ENCODE data around the gene FHOD1. TPM values are rescaled to one million over a fixed set of nuclear protein-coding genes. Genes with fewer than 3 reads are reported as not detected.

FHOD1 gene
- total and polyA plus RNA-seq, 9 of the 15 experiments (the other 6 are each of a cell fraction or from before 2014, with no cell fraction given): 18.7 to 126 (median 32.3) TPM

GRCh38 chr16:67190448-67191399 lies 56.6 kb downstream of the FHOD1 start (continued):
- TF ChIP-seq NRF1 (conservative IDR thresholded peaks at IDR 0.05 in 1 of 2, IDR thresholded peaks at IDR 0.05 in 1 of 2) (peak in 1 of 2 experiments; percentile 28; a peak in 1 of 4 replicates), TSHZ1 (CRISPR knock-in tag; IDR thresholded peaks at IDR 0.05) (no peak), MAFG (tag; conservative IDR thresholded peaks at IDR 0.05) (no peak), SREBF2 (CRISPR knock-in tag; IDR thresholded peaks at IDR 0.05) (no peak), KAT7 (CRISPR knock-in tag; IDR thresholded peaks at IDR 0.05; ENCODE audit: borderline replicate concordance) (no peak), RERE (CRISPR knock-in tag; IDR thresholded peaks at IDR 0.05; ENCODE audit: borderline replicate concordance) (no peak), MYNN (IDR thresholded peaks at IDR 0.05) (no peak), MYNN (CRISPR knock-in tag; IDR thresholded peaks at IDR 0.05) (no peak), FOXM1 (IDR thresholded peaks at IDR 0.05; ENCODE audit: low read depth) (no peak), FOXM1 (CRISPR knock-in tag; IDR thresholded peaks at IDR 0.05; ENCODE audit: low read depth) (no peak), SIRT6 (IDR thresholded peaks at IDR 0.05; ENCODE audit: low read depth, low read length) (no peak), FOXA3 (CRISPR knock-in tag; conservative IDR thresholded peaks at IDR 0.05 in 1 of 2, IDR thresholded peaks at IDR 0.05 in 1 of 2) (peak; percentile 27 to 88; a peak in 2 of 4 replicates), SMARCC2 (IDR thresholded peaks at IDR 0.05; ENCODE audit: low read depth) (peak; percentile 53; the same call in 1 of the 2 replicates), MECOM (CRISPR knock-in tag; IDR thresholded peaks at IDR 0.05) (no peak), NCOA1 (IDR thresholded peaks at IDR 0.05; ENCODE audit: low read depth) (no peak), POLR2AphosphoS5 (IDR thresholded peaks at IDR 0.05; ENCODE audit: control insufficient read depth, insufficient read depth, low read depth, low read length) (peak; percentile 59; the same call in 1 of the 2 replicates), POLR3A (IDR thresholded peaks at IDR 0.05; ENCODE audit: borderline replicate concordance, extremely low read depth, insufficient read depth, insufficient read length) (no peak), SIN3A (IDR thresholded peaks at IDR 0.05; ENCODE audit: borderline replicate concordance in 2 of 2, control insufficient read depth in 1 of 2, low read depth in 2 of 2, low read length in 2 of 2) (no peak)

Measured in K562 (cell line).